ENCODE results near the gene BBS12. TPM values are rescaled to one million over a fixed set of nuclear protein-coding genes. Genes with fewer than 3 reads are reported as not detected.

BBS12 gene
- total and polyA plus RNA-seq, 2 donors (not counting 3 experiments of a cell fraction or from before 2014, with no cell fraction given) = 0.91 to 2.3 TPM

GRCh38 chr4:122788935-122789334 is 56.4 kb downstream of the BBS12 start:
- TF ChIP-seq POLR2A (IDR thresholded peaks at IDR 0.05; ENCODE audit: low read depth, low read length) = no peak
- TF ChIP-seq GATA2 (IDR thresholded peaks at IDR 0.05; ENCODE audit: insufficient read depth, insufficient read length, low read depth, low read length) = no peak
- TF ChIP-seq EZH2 (IDR thresholded peaks at IDR 0.05; ENCODE audit: borderline replicate concordance, low read depth, low read length, severe bottlenecking) = no peak
- no peak for TF ChIP-seq FOS (IDR thresholded peaks at IDR 0.05; ENCODE audit: borderline replicate concordance, insufficient read depth, low read length)
- TF ChIP-seq CTCF (IDR thresholded peaks at IDR 0.05; ENCODE audit: extremely low read depth in 1 of 2, insufficient read depth in 1 of 2, low read depth in 1 of 2, low read length in 2 of 2) = no peak
- no peaks in the 10 kb centered on the region for H3K27me3 ChIP-seq (ENCODE audit: control insufficient read depth in 2 of 2, insufficient read depth in 2 of 2, low read length in 2 of 2)
- no peak overlapping the region for H3K4me2 ChIP-seq (ENCODE audit: insufficient read depth, low read length)
- no peak for FAIRE-seq
- H3K9ac ChIP-seq (replicated peaks; ENCODE audit: extremely low read depth, insufficient read depth, low read length) = no peak overlapping the region
- no peak for DNase-seq (ENCODE audit: low read depth, low spot score)
- no peak overlapping the region for H3K4me3 ChIP-seq (replicated peaks in 1 of 3; ENCODE audit: insufficient read depth in 1 of 3, low read depth in 1 of 3, low read length in 3 of 3)
- no peaks in the 10 kb centered on the region for H4K20me1 ChIP-seq (replicated peaks; ENCODE audit: control insufficient read depth, extremely low read depth, insufficient read depth, low read length)
- no peaks in the 10 kb centered on the region for H3K9me3 ChIP-seq (replicated peaks; ENCODE audit: control insufficient read depth, insufficient read depth, low read length)
- dilution Hi-C loops (cut with MboI; ENCODE audit: extremely low pct_ligation_motif_present, low sequenced_read_pairs) (no loop called here), intact Hi-C loops (cut with micrococcal nuclease) (no loop called here)
- POLR2A ChIA-PET = no interaction called here
- BruUV-seq (replicated peaks) = no TSS peak
- H3K9me1 ChIP-seq (replicated peaks; ENCODE audit: control insufficient read depth, extremely low read depth, insufficient read depth, low read length) = no peaks in the 10 kb centered on the region
- peaks cover 3% of the 10 kb centered on the region for H3K4me1 ChIP-seq (ENCODE audit: control insufficient read depth, extremely low read depth, insufficient read depth, low read length)
- H3K36me3 ChIP-seq (ENCODE audit: control insufficient read depth in 2 of 2, extremely low read depth in 1 of 2, insufficient read depth in 2 of 2, low read length in 2 of 2) = no peaks in the 10 kb centered on the region
- CTCF ChIA-PET = interaction anchor here (1.0 to 1.3 kb wide), 3 partner anchors 10 to 31 kb away, joined by 4 read pairs; no protein-coding TSS in a partner anchor
- H3K27ac ChIP-seq (ENCODE audit: insufficient read depth, low read depth, low read length) = no peak overlapping the region
- no peak overlapping the region for H2AFZ ChIP-seq (ENCODE audit: low read depth, low read length)
- no peaks in the 10 kb centered on the region for H3K79me2 ChIP-seq (ENCODE audit: control insufficient read depth, insufficient read depth, low read length)

DNA sequence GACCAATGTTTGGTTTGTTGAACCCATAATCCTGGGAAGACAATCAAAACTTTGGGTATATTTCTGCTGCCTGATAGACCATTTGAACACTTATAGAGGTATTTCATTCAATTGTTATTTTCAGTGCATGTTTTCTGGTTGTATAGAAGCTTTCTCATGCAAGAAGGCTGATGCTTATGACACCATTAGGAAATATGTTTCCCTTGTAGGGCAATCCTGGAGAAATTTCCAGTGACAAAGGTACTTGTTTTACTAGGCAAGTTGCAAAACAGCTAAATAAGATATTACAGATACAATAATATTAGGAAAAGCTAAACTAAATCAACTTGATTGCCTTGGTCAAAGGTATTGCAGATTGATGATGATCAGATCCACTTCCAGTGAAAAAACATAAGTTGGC is 61.3 kb downstream of the BBS12 start:
- dilution Hi-C loops (cut with MboI; ENCODE audit: extremely low pct_ligation_motif_present, low sequenced_read_pairs) = no loop called here

More for the DNA sequence above, 61.3 kb downstream of the BBS12 start:
- no peak for FAIRE-seq
- H3K4me1 ChIP-seq (ENCODE audit: control insufficient read depth, extremely low read depth, insufficient read depth, low read length) = peaks cover 7% of the 10 kb centered on the region
- BruUV-seq (replicated peaks) = no TSS peak
- H2AFZ ChIP-seq (ENCODE audit: low read depth, low read length) = no peak overlapping the region
- TF ChIP-seq MYC (IDR thresholded peaks at IDR 0.05; ENCODE audit: low read depth, low read length) (no peak), JUN (IDR thresholded peaks at IDR 0.05; ENCODE audit: borderline replicate concordance, insufficient read depth, insufficient read length, low read depth) (no peak), EZH2 (IDR thresholded peaks at IDR 0.05; ENCODE audit: borderline replicate concordance, low read depth, low read length, severe bottlenecking) (no peak), FOS (IDR thresholded peaks at IDR 0.05; ENCODE audit: borderline replicate concordance, insufficient read depth, low read length) (no peak), POLR2AphosphoS5 (IDR thresholded peaks at IDR 0.05; ENCODE audit: insufficient read depth, low read depth, low read length) (no peak), GATA2 (IDR thresholded peaks at IDR 0.05; ENCODE audit: insufficient read depth, insufficient read length, low read depth, low read length) (no peak), CTCF (IDR thresholded peaks at IDR 0.05; ENCODE audit: extremely low read depth in 1 of 2, insufficient read depth in 1 of 2, low read depth in 1 of 2, low read length in 2 of 2) (no peak), POLR2A (IDR thresholded peaks at IDR 0.05; ENCODE audit: low read depth, low read length) (no peak)
- TF ChIP-seq, protein P1, sequence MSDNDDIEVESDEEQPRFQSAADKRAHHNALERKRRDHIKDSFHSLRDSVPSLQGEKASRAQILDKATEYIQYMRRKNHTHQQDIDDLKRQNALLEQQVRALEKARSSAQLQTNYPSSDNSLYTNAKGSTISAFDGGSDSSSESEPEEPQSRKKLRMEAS (IDR thresholded peaks at IDR 0.05; ENCODE audit: insufficient read depth, insufficient read length) = no peak
- H3K4me3 ChIP-seq (replicated peaks in 1 of 3; ENCODE audit: insufficient read depth in 1 of 3, low read depth in 1 of 3, low read length in 3 of 3) = no peak overlapping the region
- no peak for DNase-seq (ENCODE audit: low read depth, low spot score)
- no peaks in the 10 kb centered on the region for H3K9me1 ChIP-seq (replicated peaks; ENCODE audit: control insufficient read depth, extremely low read depth, insufficient read depth, low read length)
- no peaks in the 10 kb centered on the region for H3K79me2 ChIP-seq (ENCODE audit: control insufficient read depth, insufficient read depth, low read length)
- ChIA-PET POLR2A (no interaction called here), CTCF (interaction anchor here (0.5 kb wide), 1 partner anchor 97 kb away, joined by 3 read pairs; no protein-coding TSS in a partner anchor)
- intact Hi-C loops (cut with micrococcal nuclease) = no loop called here
- H3K27me3 ChIP-seq (ENCODE audit: control insufficient read depth in 2 of 2, insufficient read depth in 2 of 2, low read length in 2 of 2) = no peaks in the 10 kb centered on the region
- H4K20me1 ChIP-seq (replicated peaks; ENCODE audit: control insufficient read depth, extremely low read depth, insufficient read depth, low read length) = no peaks in the 10 kb centered on the region
- no peak overlapping the region for H3K9ac ChIP-seq (replicated peaks; ENCODE audit: extremely low read depth, insufficient read depth, low read length)
- no peak overlapping the region for H3K27ac ChIP-seq (ENCODE audit: insufficient read depth, low read depth, low read length)
- no peaks in the 10 kb centered on the region for H3K9me3 ChIP-seq (replicated peaks; ENCODE audit: control insufficient read depth, insufficient read depth, low read length)
- no peaks in the 10 kb centered on the region for H3K36me3 ChIP-seq (ENCODE audit: control insufficient read depth in 2 of 2, extremely low read depth in 1 of 2, insufficient read depth in 2 of 2, low read length in 2 of 2)
- no peak overlapping the region for H3K4me2 ChIP-seq (ENCODE audit: insufficient read depth, low read length)

Data from endothelial cell of umbilical vein (primary cell).